ENCODE data around the gene RPS28.

RPS28 gene

GRCh38 chr19:8307965-8308866 lies 13.1 kb upstream of the RPS28 start, which contains the start of gene CD320:
TSS of gene CD320 (minus strand) at chr19:8308358. CDS start at chr19:8308290, 68 bp downstream.
- peak; percentile 94 for ATAC-seq
- no peak for TF ChIP-seq PPARA (CRISPR knock-in tag; IDR thresholded peaks at IDR 0.05; ENCODE audit: borderline replicate concordance)
- peak; percentile 76; the same call in 1 of the 2 replicates for TF ChIP-seq GLIS3 (CRISPR knock-in tag; IDR thresholded peaks at IDR 0.05)
- TF ChIP-seq TSHZ2 (CRISPR knock-in tag; IDR thresholded peaks at IDR 0.05): no peak
- no peak for TF ChIP-seq CREB5 (CRISPR knock-in tag; IDR thresholded peaks at IDR 0.05; ENCODE audit: low read depth)
- TF ChIP-seq ZC3H10 (CRISPR knock-in tag; IDR thresholded peaks at IDR 0.05): peak; percentile 34; the same call in 1 of the 2 replicates
- TF ChIP-seq ARNTL (CRISPR knock-in tag; IDR thresholded peaks at IDR 0.05; ENCODE audit: borderline replicate concordance, low read depth): no peak

- TF ChIP-seq OSR1 (CRISPR knock-in tag; IDR thresholded peaks at IDR 0.05): no peak
- no peak for TF ChIP-seq ESRRG (CRISPR knock-in tag; IDR thresholded peaks at IDR 0.05)
- TF ChIP-seq ISL1 (CRISPR knock-in tag; IDR thresholded peaks at IDR 0.05): no peak
- no peak for TF ChIP-seq ZFP3 (CRISPR knock-in tag; IDR thresholded peaks at IDR 0.05)
- no peak for TF ChIP-seq TCF4 (CRISPR knock-in tag; IDR thresholded peaks at IDR 0.05; ENCODE audit: borderline replicate concordance)
- TF ChIP-seq CREB5 (CRISPR knock-in tag; IDR thresholded peaks at IDR 0.05; ENCODE audit: low read depth): no peak
- no peak for TF ChIP-seq CSDC2 (CRISPR knock-in tag; IDR thresholded peaks at IDR 0.05)
- no peak for TF ChIP-seq ZNF70 (CRISPR knock-in tag; IDR thresholded peaks at IDR 0.05)
- TF ChIP-seq PPARA (CRISPR knock-in tag; IDR thresholded peaks at IDR 0.05; ENCODE audit: borderline replicate concordance): no peak
- TF ChIP-seq TOX (CRISPR knock-in tag; IDR thresholded peaks at IDR 0.05; ENCODE audit: borderline replicate concordance): no peak
- TF ChIP-seq BACH2 (CRISPR knock-in tag; IDR thresholded peaks at IDR 0.05; ENCODE audit: borderline replicate concordance): no peak
- TF ChIP-seq PATZ1 (CRISPR knock-in tag; IDR thresholded peaks at IDR 0.05; ENCODE audit: borderline replicate concordance): no peak
- TF ChIP-seq CSRNP3 (CRISPR knock-in tag; IDR thresholded peaks at IDR 0.05): no peak
- no peak for TF ChIP-seq TSHZ2 (CRISPR knock-in tag; IDR thresholded peaks at IDR 0.05)
- TF ChIP-seq POU6F1 (CRISPR knock-in tag; IDR thresholded peaks at IDR 0.05; ENCODE audit: borderline replicate concordance, low read depth): no peak
- no peak for TF ChIP-seq ZNF565 (CRISPR knock-in tag; conservative IDR thresholded peaks at IDR 0.05; ENCODE audit: low read depth)
- no peak for TF ChIP-seq SNAI2 (CRISPR knock-in tag; IDR thresholded peaks at IDR 0.05)
- no peak for TF ChIP-seq ZFP30 (CRISPR knock-in tag; IDR thresholded peaks at IDR 0.05)
- no peak for TF ChIP-seq ARNTL (CRISPR knock-in tag; IDR thresholded peaks at IDR 0.05; ENCODE audit: borderline replicate concordance, low read depth)
- no peak for TF ChIP-seq GLIS3 (CRISPR knock-in tag; IDR thresholded peaks at IDR 0.05)
- no peak for ATAC-seq
These were observed 12.4 kb upstream of the RPS28 start for GRCh38 chr19:8308891-8309291.
